CD4-positive, alpha-beta T cell (primary cell): Measurements from ENCODE around the gene MRPL20. TPM values are rescaled to one million over a fixed set of nuclear protein-coding genes. Genes with fewer than 3 reads are reported as not detected.

Experiments used
- ATAC-seq: fragments of 200-7000 bp; cut with Tn5 transposase; one replicate; pipeline ENCODE4 v1.10.0; 2022; ENCODE audit warnings: mild to moderate bottlenecking; ENCODE audit not compliant: poor library complexity
- CTCF ChIA-PET: fragments of 350-600 bp; sonication (Branson Sonifier 250); formaldehyde crosslinking; loops from one replicate; lab custom pipeline; 2021; ENCODE audit warnings: antibody characterized with exemption, inconsistent platforms; lab: Charles Lee
- POLR2A ChIA-PET: fragments of 350-600 bp; sonication (Branson Sonifier 250); formaldehyde crosslinking; loops from one replicate; lab custom pipeline; 2021; ENCODE audit warnings: antibody characterized with exemption, inconsistent platforms; lab: Charles Lee
- DNase-seq, 14 experiments: peaks; one replicate each; pipeline ENCODE4 v3.0.0-alpha.2; 2013 to 2020; ENCODE audit warnings: mixed read lengths in 2 of 14
- H3K27ac ChIP-seq, 2 donors: one replicate each; pipeline versions ENCODE4 v1.5.1 to v1.7.0; 2013; ENCODE audit warnings: low read length in 2 of 2, low read depth in 1 of 2, mild to moderate bottlenecking in 1 of 2
- H3K27me3 ChIP-seq, 2 experiments: 1 replicate in 1 of 2; 2 replicates in 1 of 2; pipeline versions ENCODE4 v1.6.1 to v1.7.0; 2013; ENCODE audit warnings: low read length in 2 of 2, control low read depth in 1 of 2, mild to moderate bottlenecking in 1 of 2, moderate library complexity in 1 of 2; ENCODE audit not compliant: insufficient read depth in 2 of 2, control insufficient read depth in 1 of 2
- H3K36me3 ChIP-seq: one replicate; pipeline ENCODE4 v1.6.1; 2013; ENCODE audit warnings: low read length, control low read depth; ENCODE audit not compliant: insufficient read depth
- H3K4me1 ChIP-seq: one replicate; pipeline ENCODE4 v1.6.1; 2013; ENCODE audit warnings: low read length, control low read depth; ENCODE audit not compliant: insufficient read depth
- H3K4me3 ChIP-seq: one replicate; pipeline ENCODE4 v1.5.1; 2013; ENCODE audit warnings: mild to moderate bottlenecking, low read length, moderate library complexity
- H3K9me3 ChIP-seq, 2 experiments: 1 replicate in 1 of 2; 2 replicates in 1 of 2; pipeline versions ENCODE4 v1.6.1 to v1.7.0; 2013; ENCODE audit warnings: low read length in 2 of 2, mild to moderate bottlenecking in 2 of 2, control low read depth in 1 of 2, moderate library complexity in 1 of 2; ENCODE audit not compliant: control insufficient read depth in 1 of 2, insufficient read depth in 1 of 2
- H3K27ac Mint-ChIP-seq: one replicate; pipeline ENCODE4 v1.8.0; 2020; ENCODE audit warnings: mixed read lengths
- H3K27me3 Mint-ChIP-seq: one replicate; pipeline ENCODE4 v1.8.0; 2021; ENCODE audit warnings: mixed read lengths
- H3K36me3 Mint-ChIP-seq: one replicate; pipeline ENCODE4 v1.8.0; 2021; ENCODE audit warnings: low read depth, mixed read lengths
- H3K4me1 Mint-ChIP-seq: one replicate; pipeline ENCODE4 v1.8.0; 2021; ENCODE audit warnings: low read depth, mixed read lengths
- H3K4me3 Mint-ChIP-seq: one replicate; pipeline ENCODE4 v1.8.0; 2020; ENCODE audit warnings: mild to moderate bottlenecking, mixed read lengths
- H3K9me3 Mint-ChIP-seq: one replicate; pipeline ENCODE4 v1.8.0; 2020; ENCODE audit warnings: mixed read lengths
- intact Hi-C, 2 experiments: fragments of 100-400 bp; cut with DNase I in 1 of 2; cut with micrococcal nuclease in 1 of 2; formaldehyde crosslinking; loops; one replicate each; pipeline versions ENCODE4 v1.15.1 to v1.9.0; 2023 to 2025; cut with DNase I, micrococcal nuclease
- total RNA-seq, 174 experiments: library from RNA in 2 of 174; stranded (reverse) in 2 of 174; gene quantifications; one replicate each; pipeline ENCODE4 v1.2.3 and lab custom pipeline; 2021 to 2026
- TF ChIP-seq, protein P1 (sequence below): fragments of 200-600 bp; IDR thresholded peaks from one replicate; pipeline ENCODE4 v1.8.0; 2022; ENCODE audit warnings: antibody characterized with exemption, mild to moderate bottlenecking

MRPL20 gene
- total RNA-seq, 2 experiments from 2014 or later = 99.9 to 103 TPM

DNA sequence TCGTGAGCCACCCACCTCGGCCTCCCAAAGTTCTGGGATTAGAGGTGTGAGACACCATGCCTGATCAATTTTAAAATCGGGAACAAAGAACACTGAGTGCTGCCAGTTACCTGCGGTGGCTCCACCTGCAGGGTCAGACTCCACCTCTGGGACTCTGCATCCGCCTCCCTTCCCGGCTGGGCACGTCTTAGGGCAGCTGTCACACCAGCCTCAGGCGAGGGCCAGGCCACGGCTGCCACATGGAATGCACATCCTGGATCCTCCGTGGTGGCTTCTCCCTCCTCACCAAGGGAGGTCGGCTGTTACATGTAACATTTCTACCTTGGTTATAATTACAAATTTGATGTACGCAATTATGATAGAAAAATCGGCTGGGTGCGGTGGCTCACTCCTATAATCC, 42.8 kb downstream of the MRPL20 start:
- ATAC-seq (no peak), DNase-seq (no peak)
- Histone ChIP-seq H3K4me3 (no peak overlapping the region), H3K27ac (no peak overlapping the region), H3K4me1 (peaks cover 9% of the 10 kb centered on the region), H3K9me3 (peaks cover 0 to 6% of the 10 kb centered on the region in 2 experiments), H3K36me3 (no peaks in the 10 kb centered on the region), H3K27me3 (peaks cover 0 to 7% of the 10 kb centered on the region in 2 experiments)
- H3K4me3 Mint-ChIP-seq = no peak overlapping the region
- POLR2A ChIA-PET = no interaction called here
- H3K9me3 Mint-ChIP-seq = no peaks in the 10 kb centered on the region
- peaks cover 9% of the 10 kb centered on the region for H3K27me3 Mint-ChIP-seq
- no peak overlapping the region for H3K27ac Mint-ChIP-seq
- H3K36me3 Mint-ChIP-seq = no peaks in the 10 kb centered on the region
- TF ChIP-seq, protein P1, sequence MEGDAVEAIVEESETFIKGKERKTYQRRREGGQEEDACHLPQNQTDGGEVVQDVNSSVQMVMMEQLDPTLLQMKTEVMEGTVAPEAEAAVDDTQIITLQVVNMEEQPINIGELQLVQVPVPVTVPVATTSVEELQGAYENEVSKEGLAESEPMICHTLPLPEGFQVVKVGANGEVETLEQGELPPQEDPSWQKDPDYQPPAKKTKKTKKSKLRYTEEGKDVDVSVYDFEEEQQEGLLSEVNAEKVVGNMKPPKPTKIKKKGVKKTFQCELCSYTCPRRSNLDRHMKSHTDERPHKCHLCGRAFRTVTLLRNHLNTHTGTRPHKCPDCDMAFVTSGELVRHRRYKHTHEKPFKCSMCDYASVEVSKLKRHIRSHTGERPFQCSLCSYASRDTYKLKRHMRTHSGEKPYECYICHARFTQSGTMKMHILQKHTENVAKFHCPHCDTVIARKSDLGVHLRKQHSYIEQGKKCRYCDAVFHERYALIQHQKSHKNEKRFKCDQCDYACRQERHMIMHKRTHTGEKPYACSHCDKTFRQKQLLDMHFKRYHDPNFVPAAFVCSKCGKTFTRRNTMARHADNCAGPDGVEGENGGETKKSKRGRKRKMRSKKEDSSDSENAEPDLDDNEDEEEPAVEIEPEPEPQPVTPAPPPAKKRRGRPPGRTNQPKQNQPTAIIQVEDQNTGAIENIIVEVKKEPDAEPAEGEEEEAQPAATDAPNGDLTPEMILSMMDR = no peak
- CTCF ChIA-PET = no interaction called here
- H3K4me1 Mint-ChIP-seq = peaks cover 11% of the 10 kb centered on the region
- intact Hi-C loops = no loop called here

DNA sequence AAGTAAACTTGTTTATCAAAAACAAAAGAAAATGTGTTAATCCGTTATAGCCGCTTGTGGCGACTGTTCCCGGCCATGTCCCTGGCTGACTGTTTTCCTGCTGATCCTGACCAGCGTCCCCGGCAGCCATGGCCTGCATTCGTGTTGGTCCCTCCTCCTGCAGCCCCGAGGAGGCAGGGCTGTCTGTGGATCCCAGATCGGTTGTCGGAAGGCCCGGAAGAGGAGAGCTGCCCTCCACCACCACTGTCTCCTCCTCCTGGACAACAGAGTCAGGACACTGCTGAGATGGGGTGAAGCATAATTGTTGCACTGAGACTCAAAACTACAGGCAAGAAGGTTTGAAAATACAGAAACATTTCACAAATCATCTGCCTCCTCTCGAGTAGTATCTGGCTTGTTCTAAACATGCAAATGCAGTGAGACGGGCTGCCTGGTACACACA, 45.1 kb downstream of the MRPL20 start:
- Mint-ChIP-seq H3K4me3 (no peak overlapping the region), H3K27me3 (peaks cover 26% of the 10 kb centered on the region), H3K27ac (no peak overlapping the region), H3K36me3 (no peaks in the 10 kb centered on the region), H3K9me3 (no peaks in the 10 kb centered on the region), H3K4me1 (peaks cover 12% of the 10 kb centered on the region)
- TF ChIP-seq, protein P1 = no peak
- Histone ChIP-seq H3K27me3 (peaks cover 16 to 19% of the 10 kb centered on the region in 2 experiments), H3K27ac (no peak overlapping the region), H3K4me1 (peaks cover 25% of the 10 kb centered on the region), H3K4me3 (no peak overlapping the region), H3K36me3 (no peaks in the 10 kb centered on the region), H3K9me3 (peaks cover 0 to 10% of the 10 kb centered on the region in 2 experiments)
- ATAC-seq (no peak), DNase-seq (no peak)
- intact Hi-C loops = no loop called here
- POLR2A ChIA-PET = no interaction called here
- CTCF ChIA-PET = no interaction called here

DNA sequence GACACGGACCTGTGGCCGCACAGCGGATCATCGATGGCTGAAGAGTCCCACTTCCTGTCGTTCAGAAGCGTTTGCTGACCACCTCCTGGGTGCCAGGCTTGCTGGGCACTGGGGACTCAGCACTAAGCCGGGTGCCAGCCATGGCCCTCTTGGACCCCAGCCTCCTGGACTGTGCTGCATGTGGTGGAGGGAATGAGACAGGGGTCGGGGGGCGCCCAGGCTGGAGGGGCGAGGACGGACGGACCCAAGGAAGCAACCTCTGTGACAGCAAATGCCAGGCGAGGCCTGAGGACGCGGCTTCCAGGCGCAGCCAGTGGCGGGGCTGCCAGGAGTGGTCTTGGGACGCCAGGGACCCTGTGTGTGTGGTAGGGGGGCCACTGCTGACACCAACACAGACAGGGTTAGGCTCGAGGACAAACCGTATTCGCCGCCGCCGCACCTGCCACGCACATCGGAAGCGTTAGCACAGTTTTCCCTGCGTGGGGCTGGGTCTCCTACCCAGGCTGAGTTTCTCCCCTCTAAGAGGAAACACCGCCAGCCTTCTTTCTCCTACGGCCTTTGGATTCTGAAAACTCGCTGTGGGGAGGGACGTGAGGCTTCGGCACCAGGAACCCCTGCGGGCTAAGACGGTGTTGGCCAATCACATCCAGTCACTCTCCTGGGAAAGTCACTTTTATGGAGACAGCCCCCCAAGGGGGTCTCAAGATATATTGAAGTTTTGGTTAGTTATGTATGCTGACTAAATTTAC, 45.7 kb downstream of the MRPL20 start:
- Histone ChIP-seq H3K9me3 (peaks cover 0 to 14% of the 10 kb centered on the region in 2 experiments), H3K4me1 (peaks cover 25% of the 10 kb centered on the region), H3K27me3 (peaks cover 20 to 22% of the 10 kb centered on the region in 2 experiments), H3K27ac (no peak overlapping the region), H3K4me3 (no peak overlapping the region), H3K36me3 (no peaks in the 10 kb centered on the region)
- Mint-ChIP-seq H3K27ac (no peak overlapping the region), H3K36me3 (no peaks in the 10 kb centered on the region), H3K27me3 (peaks cover 26% of the 10 kb centered on the region), H3K4me3 (no peak overlapping the region), H3K9me3 (no peaks in the 10 kb centered on the region), H3K4me1 (peaks cover 12% of the 10 kb centered on the region)
- TF ChIP-seq, protein P1 = no peak
- intact Hi-C loops = no loop called here
- no peak for ATAC-seq
- POLR2A ChIA-PET = no interaction called here
- DNase-seq = no peak
- CTCF ChIA-PET = no interaction called here
